Heart left ventricle (tissue), 13 donors: ENCODE measurements around the gene CUX1.

Experiments used
- POLR2A ChIP-seq, 2 donors: fragments of 450-650 bp; IDR thresholded peaks; one replicate each; pipeline ENCODE4 v1.6.1; 2017; ENCODE audit warnings: antibody characterized with exemption in 2 of 2, mild to moderate bottlenecking in 2 of 2, moderate library complexity in 2 of 2
- TF ChIP-seq, protein P1 (sequence below), 12 donors: fragments of 200-600 bp; sonication (generic) in 4 of 12; IDR thresholded peaks; one replicate each; pipeline versions ENCODE4 v1.5.0 to v1.8.0; 2018 to 2022; ENCODE audit warnings: antibody characterized with exemption in 12 of 12, mild to moderate bottlenecking in 5 of 12
- donor health status: ischemic (EF 13 %, LVEDD 7.1; RV severe dilation, severe dysfunction).
- donor health status: DM: no; HTN: yes; CAD: no.
- donor health status: DM: no; HTN: no; CAD: no.
- donor health status: ischemic (EF 25% LVEDD 6.9; RV normal size, moderate dysfunction).
- donor health status: ischemic (EF 25% LVEDD 5.7; RV mildly dilated, moderate dysfunction).
- donor health status: ischemic (EF 35%, LVEDD 5.7; RV mildly dilated, moderate dysfunction).
- donor health status: nonischemic (EF 11% LVEDD 7.7; RV severe dilation, severe dysfunction).
- donor health status: DM: yes; HTN: yes; CAD: no.
- donor health status: PGD.
- donor health status: ischemic (EF 29% LVEDD 5.4; RV normal size, mild dysfunction).
- donor health status: nonischemic (EF 23%, LVEDD 6.1; RV moderate dilation, normal function).

DNA sequence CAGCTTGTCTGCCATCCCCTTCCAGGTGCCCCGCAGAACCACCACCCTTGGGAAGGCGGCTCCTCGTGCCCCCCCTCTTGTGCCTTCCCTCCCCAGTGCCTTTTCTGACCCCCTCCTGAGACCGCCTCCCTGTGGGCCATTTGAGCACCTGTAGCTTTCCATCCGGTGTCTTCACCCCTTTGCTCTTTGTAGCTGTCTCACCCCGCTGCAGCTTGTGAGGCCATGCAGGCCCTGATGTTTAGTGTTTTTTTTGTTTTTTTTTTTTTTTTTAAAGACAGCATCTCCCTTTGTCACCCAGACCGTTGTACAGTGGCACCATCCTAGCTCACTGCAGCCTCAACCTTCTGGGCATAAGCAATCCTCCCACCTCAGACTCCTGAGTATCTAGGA, 52.5 kb downstream of the CUX1 start:
- TF ChIP-seq, protein P1, sequence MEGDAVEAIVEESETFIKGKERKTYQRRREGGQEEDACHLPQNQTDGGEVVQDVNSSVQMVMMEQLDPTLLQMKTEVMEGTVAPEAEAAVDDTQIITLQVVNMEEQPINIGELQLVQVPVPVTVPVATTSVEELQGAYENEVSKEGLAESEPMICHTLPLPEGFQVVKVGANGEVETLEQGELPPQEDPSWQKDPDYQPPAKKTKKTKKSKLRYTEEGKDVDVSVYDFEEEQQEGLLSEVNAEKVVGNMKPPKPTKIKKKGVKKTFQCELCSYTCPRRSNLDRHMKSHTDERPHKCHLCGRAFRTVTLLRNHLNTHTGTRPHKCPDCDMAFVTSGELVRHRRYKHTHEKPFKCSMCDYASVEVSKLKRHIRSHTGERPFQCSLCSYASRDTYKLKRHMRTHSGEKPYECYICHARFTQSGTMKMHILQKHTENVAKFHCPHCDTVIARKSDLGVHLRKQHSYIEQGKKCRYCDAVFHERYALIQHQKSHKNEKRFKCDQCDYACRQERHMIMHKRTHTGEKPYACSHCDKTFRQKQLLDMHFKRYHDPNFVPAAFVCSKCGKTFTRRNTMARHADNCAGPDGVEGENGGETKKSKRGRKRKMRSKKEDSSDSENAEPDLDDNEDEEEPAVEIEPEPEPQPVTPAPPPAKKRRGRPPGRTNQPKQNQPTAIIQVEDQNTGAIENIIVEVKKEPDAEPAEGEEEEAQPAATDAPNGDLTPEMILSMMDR (IDR thresholded peaks at IDR 0.05) = no peak
- no peak for TF ChIP-seq POLR2A (IDR thresholded peaks at IDR 0.05)
